ENCODE results near the gene UBA7.

GRCh38 chr3:49805897-49806701, 7.7 kb downstream of the UBA7 start:
- TF ChIP-seq CTCF (IDR thresholded peaks at IDR 0.05): no peak
- TF ChIP-seq POLR2A (IDR thresholded peaks at IDR 0.05): no peak

All from ovary (tissue), 3 donors.